GM19351 (cell line): ENCODE data around the gene IMPDH2.

Source experiments
- ATAC-seq: cut with Tn5 transposase; IDR thresholded peaks from one replicate; pipeline ENCODE4 v1.9.1; 2021; ENCODE audit warnings: mild to moderate bottlenecking, moderate library complexity; ENCODE audit not compliant: unreplicated experiment

IMPDH2 gene

GRCh38 chr3:49007068-49007770, 22.0 kb downstream of the IMPDH2 start, which contains the start of gene WDR6:
Gene WDR6 (plus strand): TSS chr3:49007391. CDS start chr3:49007432, 41 bp downstream.
- ATAC-seq: peak; percentile 84

DNA sequence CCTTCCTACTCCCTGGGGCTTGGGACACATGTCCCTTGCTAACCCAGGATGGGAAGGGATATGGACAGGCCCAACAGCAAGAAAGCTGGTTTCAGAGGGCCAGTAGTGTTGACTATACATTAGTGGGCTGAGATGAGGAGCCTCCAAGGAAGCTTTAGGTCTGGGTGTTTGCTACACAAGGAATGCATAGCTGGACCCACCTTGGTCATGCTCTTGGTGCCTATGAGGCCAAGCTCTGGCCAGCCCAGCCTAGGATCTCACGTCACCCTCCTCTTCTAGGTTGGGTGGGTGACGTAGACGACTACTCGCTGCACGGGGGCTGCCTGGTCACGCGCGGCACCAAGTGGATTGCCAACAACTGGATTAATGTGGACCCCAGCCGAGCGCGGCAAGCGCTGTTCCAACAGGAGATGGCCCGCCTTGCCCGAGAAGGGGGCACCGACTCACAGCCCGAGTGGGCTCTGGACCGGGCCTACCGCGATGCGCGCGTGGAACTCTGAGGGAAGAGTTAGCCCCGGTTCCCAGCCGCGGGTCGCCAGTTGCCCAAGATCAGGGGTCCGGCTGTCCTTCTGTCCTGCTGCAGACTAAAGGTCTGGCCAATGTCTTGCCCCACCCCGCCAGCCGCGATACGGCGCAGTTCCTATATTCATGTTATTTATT, 22.7 kb downstream of the IMPDH2 start:
- no peak for ATAC-seq

- no peak for ATAC-seq
These were observed 23.2 kb downstream of the IMPDH2 start for GRCh38 chr3:49005998-49006397.

GRCh38 chr3:49005303-49005680, 23.9 kb downstream of the IMPDH2 start:
- no peak for ATAC-seq

GRCh38 chr3:49004352-49005302, 24.6 kb downstream of the IMPDH2 start:
- no peak for ATAC-seq

DNA sequence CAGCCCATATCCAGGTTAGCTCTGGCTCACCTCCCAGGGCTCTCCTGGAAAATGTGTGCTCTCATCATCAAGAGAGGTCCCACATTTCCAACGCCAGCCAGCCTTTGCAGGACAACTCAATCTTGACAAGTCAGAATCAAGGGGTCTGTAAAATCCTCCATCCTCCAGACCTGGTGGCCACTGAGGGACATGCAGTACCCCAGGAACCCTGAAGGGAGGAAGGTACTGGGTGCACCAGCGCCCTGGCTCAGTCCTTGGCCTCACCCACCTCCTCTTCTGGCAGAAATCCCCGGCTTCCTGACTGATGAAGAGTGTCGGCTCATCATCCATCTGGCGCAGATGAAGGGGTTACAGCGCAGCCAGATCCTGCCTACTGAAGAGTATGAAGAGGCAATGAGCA, 28.0 kb downstream of the IMPDH2 start:
- ATAC-seq: no peak

DNA sequence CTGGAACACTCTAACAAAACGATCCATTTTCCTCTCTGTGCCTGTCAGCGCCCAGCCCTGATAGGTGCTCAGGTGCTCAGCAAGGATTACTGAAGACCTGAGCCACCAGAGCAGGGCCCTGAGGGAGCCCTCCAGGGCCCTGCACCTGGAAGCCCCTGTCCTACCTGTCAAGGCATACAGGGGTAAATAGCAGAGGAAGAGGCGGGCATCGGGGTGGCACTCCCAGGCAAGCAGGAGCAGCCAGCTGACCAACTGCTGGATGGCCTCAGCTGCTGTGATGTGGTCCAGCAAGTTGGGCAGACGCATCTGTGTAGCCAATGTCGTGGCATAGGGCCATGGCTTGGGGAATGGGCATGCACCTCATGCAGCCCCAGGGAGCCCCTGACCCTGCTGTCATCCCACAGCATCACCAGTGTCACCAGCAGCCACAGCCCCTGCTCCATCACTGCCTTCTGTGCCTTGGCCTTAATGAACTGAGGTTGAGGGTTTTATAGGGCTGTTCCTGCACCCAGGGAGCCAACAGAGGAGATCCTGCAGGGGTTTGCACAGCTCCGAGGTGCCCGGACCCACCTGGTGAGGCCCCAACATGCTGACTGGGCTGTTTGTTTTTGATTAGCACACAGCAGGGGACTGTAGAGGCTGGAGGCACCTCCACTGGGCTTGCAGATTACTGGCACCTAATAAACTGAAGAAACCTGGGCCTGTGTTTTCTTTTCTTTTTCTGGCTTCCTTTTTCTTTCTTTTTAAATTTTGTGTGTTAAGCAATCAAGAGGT, 29.9 kb downstream of the IMPDH2 start:
- ATAC-seq: no peak

GRCh38 chr3:48997714-48998637, 31.2 kb downstream of the IMPDH2 start:
- ATAC-seq: no peak

DNA sequence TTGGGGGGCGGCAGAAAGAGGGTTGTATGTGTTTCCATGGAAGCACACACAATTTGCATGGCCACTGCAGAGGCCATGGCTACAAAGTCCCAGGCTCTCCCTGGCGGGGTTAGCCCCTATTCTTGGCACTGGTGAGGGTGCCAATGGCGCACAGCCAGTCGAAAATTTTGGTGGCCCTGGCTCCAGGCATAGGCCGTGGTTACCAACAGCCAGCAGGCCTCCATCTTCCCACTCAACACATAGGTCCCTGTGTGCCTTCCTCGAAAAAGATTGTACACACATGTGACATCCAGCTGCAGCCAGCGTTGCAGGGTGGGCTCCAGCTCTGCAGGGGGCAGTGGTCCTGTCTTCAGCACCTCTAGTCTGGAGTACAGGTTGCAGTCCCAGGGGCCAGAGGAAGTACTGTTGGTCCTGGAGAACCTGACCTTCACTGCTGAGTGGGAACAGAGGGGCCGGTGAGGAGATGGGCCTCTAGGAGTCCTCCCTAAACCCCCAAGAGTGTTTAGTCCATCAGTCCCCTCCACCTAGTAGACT, 32.0 kb downstream of the IMPDH2 start:
- no peak for ATAC-seq

DNA sequence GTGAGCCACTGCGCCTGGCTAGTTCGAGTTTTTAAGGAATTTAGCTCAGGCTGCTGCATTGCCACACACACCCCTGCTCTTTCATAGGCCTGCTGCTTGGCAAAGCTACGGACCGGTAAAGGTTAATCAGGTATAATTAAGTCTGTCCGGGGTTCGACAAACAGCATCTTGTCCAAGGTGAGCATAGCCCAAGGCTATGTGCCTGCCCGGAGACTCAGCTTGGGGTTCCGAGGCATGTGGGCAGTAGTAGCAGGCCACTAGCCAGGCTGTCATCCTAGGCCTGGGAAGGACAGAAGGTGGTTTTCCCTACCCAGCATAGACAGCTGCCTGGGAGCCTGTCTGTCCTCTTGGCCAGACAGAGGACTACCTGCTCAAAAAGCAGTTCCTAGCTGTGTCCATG, 32.6 kb downstream of the IMPDH2 start:
- no peak for ATAC-seq

DNA sequence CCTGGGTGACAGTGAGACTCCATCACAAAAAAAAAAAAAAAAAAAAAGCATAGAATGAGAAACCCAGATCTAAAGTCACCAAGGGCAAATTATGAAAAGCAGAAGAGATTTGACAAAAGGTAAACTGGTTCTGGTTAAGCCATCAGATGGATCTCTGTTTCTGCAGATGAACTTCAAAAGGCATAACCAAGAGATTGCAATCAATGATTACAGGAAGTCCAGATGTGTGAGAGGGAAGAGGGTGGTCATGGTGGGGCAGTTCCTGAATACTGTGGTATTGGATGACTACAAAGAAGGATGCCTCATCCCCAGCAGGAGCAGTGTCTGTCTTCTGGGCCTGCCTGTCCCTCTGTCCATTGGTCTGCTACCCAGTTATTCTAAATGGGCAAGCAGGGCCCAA, 35.4 kb downstream of the IMPDH2 start:
- ATAC-seq: no peak

DNA sequence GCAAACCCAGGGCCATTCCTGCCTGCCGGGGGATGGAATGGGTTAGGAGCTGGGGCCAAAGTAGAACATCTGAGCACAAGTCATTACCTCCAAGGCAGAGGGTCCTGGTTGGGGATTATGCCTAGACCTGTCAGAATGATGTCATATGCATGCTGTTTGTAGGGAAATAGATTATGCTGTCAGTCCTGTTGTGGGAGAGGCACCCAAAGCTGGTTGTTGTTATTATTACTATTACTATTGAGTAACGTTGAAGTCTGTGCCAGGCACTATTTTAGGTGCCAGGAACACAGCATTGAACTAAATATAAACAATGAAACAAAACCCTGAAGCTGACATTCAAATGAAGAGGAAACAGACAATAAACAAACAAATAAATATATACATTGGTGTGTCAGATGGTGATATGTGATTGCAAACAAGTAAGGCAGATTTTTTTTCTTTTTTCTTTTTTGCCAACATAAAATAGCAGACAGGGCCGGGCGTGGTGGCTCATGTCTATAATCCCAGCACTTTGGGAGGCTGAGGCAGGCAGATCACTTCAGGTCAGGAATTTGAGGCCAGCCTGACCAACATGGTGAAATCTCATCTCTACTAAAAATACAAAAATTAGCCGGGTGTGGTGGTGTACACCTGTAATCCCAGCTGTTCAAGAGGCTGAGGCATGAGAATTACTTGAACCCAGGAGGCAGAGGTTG, 37.2 kb downstream of the IMPDH2 start:
- ATAC-seq: no peak

DNA sequence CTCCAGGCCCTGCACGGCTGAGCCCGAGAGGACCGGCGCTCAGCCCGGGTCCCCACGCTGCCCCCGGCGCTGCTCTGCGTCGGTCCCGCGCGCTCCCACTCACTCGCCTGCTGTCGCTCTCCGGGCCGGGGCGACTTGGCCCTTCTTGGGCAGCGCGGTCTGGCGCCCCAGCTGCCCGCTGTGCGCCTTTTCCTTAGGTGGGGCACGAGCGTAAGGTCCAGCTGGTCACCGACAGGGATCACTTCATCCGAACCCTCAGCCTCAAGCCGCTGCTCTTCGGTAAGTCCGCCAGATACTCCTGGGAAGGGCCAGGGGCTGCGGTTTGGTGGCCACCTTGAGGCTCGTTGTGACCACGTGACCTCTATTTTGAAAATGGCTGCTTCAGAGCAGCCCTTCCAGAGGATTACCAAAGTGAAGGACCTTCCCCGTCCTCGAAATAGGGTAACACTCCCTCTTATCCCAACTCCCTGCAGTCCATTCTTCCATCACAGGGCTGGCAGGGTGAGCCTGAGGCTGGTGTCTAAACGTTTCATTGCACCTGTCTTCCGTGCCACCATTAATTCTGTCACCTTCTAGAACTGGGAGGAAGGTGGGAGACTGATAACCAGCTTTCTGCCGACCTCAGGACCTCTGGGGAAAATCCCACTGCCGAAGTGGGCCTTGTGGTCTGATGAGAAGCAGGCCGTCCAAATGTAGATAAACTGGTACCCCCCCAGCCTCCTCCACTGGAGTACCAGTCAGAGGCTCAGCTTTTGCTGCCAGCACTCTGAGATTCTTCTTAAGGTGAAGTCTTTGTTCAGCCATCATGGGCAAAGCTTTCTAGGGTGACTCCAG, 38.3 kb downstream of the IMPDH2 start:
- ATAC-seq: peak; percentile 18

- ATAC-seq: peak; percentile 57
These were observed 39.2 kb downstream of the IMPDH2 start, which contains the start of gene P4HTM for GRCh38 chr3:48989796-48990635. Gene P4HTM (plus strand): TSS chr3:48990241. CDS start chr3:48990257, 16 bp downstream.

DNA sequence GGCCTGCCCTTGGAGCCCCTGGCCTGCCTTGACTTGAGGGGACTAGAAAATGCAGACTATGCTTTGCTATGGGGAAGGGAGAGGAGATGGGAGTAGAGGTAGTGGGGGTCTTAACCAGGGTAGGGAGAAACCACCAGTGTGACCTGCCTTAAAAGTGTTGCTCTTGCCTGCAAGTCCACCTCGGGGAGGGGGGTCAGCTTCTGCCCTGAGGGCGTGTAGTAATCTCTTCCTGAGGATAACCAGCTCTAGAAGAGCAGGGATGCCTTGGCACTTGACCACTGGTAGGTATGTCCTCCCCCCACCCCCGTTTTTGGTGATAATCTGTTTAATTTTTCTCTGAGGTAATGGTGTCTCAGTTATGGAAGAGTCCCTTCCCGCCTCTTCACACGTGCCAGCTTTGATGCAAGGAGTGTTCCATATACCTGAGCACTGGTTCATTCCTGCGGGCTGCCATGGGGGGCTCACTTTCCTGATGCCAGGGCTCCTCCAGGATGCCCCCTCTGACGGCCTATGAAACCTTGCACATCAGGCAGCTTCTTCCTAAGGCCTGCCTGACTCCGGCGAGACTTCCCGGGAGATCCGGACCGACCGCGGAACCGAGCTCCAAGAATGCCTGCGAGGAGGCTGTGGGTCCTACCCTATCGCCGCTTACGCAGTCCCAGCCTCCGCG, 39.9 kb downstream of the IMPDH2 start:
- no peak for ATAC-seq

- no peak for ATAC-seq
These were observed 43.3 kb downstream of the IMPDH2 start for GRCh38 chr3:48985831-48986376.
